AG04449 (cell line): ENCODE results near the gene IWS1.

ENCODE experiments used
- CTCF ChIA-PET: fragments of 350-600 bp; formaldehyde crosslinking; extraction: SDS; loops from one replicate; lab custom pipeline; 2021; ENCODE audit warnings: antibody characterized with exemption; lab: Yijun Ruan, JAX
- POLR2A ChIA-PET: fragments of 400-600, 350-600 bp; formaldehyde crosslinking; extraction: SDS; loops from one replicate; lab custom pipeline; 2020; ENCODE audit warnings: antibody characterized with exemption, inconsistent platforms; lab: Yijun Ruan, JAX
- DNase-seq: peaks from one replicate; pipeline ENCODE4 v3.0.0-alpha.2; 2010; ENCODE audit warnings: low read depth, low spot score
- H3K4me3 ChIP-seq: 2 replicates; pipeline ENCODE4 v1.5.1; 2011; ENCODE audit warnings: low read depth, mild to moderate bottlenecking, control low read depth, low read length
- CTCF ChIP-seq: IDR thresholded peaks from one replicate; pipeline ENCODE4 v1.5.1; 2011; ENCODE audit warnings: mild to moderate bottlenecking, moderate library complexity, low read length, control low read depth, inconsistent platforms; ENCODE audit not compliant: insufficient read depth; ENCODE audit errors: missing control alignments

The IWS1 gene

GRCh38 chr2:127503491-127503890, 22.8 kb downstream of the IWS1 start:
- POLR2A ChIA-PET = no interaction called here
- no peak overlapping the region for H3K4me3 ChIP-seq
- no peak for TF ChIP-seq CTCF
- DNase-seq = no peak
- CTCF ChIA-PET = interaction anchor here (0.6 to 1.3 kb wide), 2 partner anchors 8 to 13 kb away, joined by 3 read pairs; no protein-coding TSS in a partner anchor

GRCh38 chr2:127498386-127498785, 27.9 kb downstream of the IWS1 start:
- H3K4me3 ChIP-seq = no peak overlapping the region
- POLR2A ChIA-PET = no interaction called here
- TF ChIP-seq CTCF = no peak
- DNase-seq = peak; percentile 55
- CTCF ChIA-PET = no interaction called here

- ChIA-PET CTCF (interaction anchor here (0.9 to 4.4 kb wide), 4 partner anchors 10 to 166 kb away, joined by 3 to 46 read pairs (median 4); no protein-coding TSS in a partner anchor), POLR2A (no interaction called here)
- no peak overlapping the region for H3K4me3 ChIP-seq
- no peak for DNase-seq
- TF ChIP-seq CTCF = no peak
These were observed 36.0 kb downstream of the IWS1 start for GRCh38 chr2:127490283-127490682.

GRCh38 chr2:127486247-127487058, 39.8 kb downstream of the IWS1 start:
- H3K4me3 ChIP-seq = no peak overlapping the region
- no peak for TF ChIP-seq CTCF
- CTCF ChIA-PET = interaction anchor here (1.0 kb wide), 1 partner anchor 13 kb away, joined by 3 read pairs; no protein-coding TSS in a partner anchor
- POLR2A ChIA-PET = no interaction called here
- DNase-seq = no peak

- CTCF ChIA-PET = interaction anchor here (1.0 to 1.6 kb wide), 2 partner anchors 12 to 161 kb away, joined by 3 to 6 read pairs; no protein-coding TSS in a partner anchor
- TF ChIP-seq CTCF = no peak
- POLR2A ChIA-PET = no interaction called here
These were observed 40.6 kb downstream of the IWS1 start for GRCh38 chr2:127485694-127486071.

GRCh38 chr2:127485051-127485693, 41.1 kb downstream of the IWS1 start:
- no peak for DNase-seq
- ChIA-PET CTCF (interaction anchor here (1.6 kb wide), 1 partner anchor 161 kb away, joined by 6 read pairs; no protein-coding TSS in a partner anchor), POLR2A (no interaction called here)
- no peak for TF ChIP-seq CTCF
- no peak overlapping the region for H3K4me3 ChIP-seq

More at GRCh38 chr2:127485694-127486071, 40.6 kb downstream of the IWS1 start:
- H3K4me3 ChIP-seq = no peak overlapping the region
- no peak for DNase-seq
